Subcutaneous abdominal adipose tissue (tissue), 5 donors: ENCODE measurements around the gene GFRA4.

ENCODE experiments used
- H3K27ac ChIP-seq: one replicate; pipeline ENCODE4 v1.7.0; 2013; ENCODE audit warnings: low read depth, mild to moderate bottlenecking, inconsistent platforms, low read length, moderate library complexity
- H3K27me3 ChIP-seq, 5 donors: one replicate each; pipeline ENCODE4 v1.7.0; 2013; ENCODE audit warnings: low read length in 5 of 5, inconsistent platforms in 1 of 5; ENCODE audit not compliant: control insufficient read depth in 5 of 5, insufficient read depth in 4 of 5
- H3K36me3 ChIP-seq, 5 donors: one replicate each; pipeline ENCODE4 v1.7.0; 2013; ENCODE audit warnings: low read length in 5 of 5; ENCODE audit not compliant: control insufficient read depth in 5 of 5, insufficient read depth in 5 of 5
- H3K4me1 ChIP-seq, 5 donors: one replicate each; pipeline ENCODE4 v1.7.0; 2013; ENCODE audit warnings: low read length in 5 of 5, mild to moderate bottlenecking in 3 of 5, moderate library complexity in 1 of 5; ENCODE audit not compliant: control insufficient read depth in 5 of 5, insufficient read depth in 5 of 5
- H3K4me3 ChIP-seq, 5 donors: one replicate each; pipeline ENCODE4 v1.7.0; 2013; ENCODE audit warnings: low read length in 5 of 5, low read depth in 1 of 5
- H3K9ac ChIP-seq, 5 donors: one replicate each; pipeline ENCODE4 v1.7.0; 2013; ENCODE audit warnings: low read length in 5 of 5, mild to moderate bottlenecking in 4 of 5, moderate library complexity in 3 of 5
- H3K9me3 ChIP-seq, 5 donors: one replicate each; pipeline ENCODE4 v1.7.0; 2013; ENCODE audit warnings: low read length in 5 of 5; ENCODE audit not compliant: control insufficient read depth in 5 of 5
- donor health status: healthy.
- donor health status: healthy.
- donor health status: healthy.
- donor health status: healthy.
- donor health status: healthy.

The GFRA4 gene

DNA sequence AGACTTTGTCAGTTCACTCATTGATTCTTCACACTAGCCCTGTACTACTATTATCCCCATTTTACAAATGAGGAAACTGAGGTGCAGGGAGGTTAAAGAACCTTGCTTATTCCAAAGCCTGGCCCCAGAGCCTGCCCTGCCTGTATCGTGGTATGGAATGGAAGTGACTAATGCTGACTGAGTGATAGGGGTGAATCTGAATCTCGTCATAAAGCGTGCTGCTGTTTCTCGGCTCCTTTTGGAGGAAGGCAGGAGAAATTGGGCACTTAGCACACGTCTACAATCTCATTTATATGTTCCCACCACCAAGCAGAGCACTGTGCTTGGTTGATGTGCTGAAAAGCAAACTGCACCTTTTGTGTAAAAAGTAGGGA is 17.1 kb downstream of the GFRA4 start:
- no peaks in the 10 kb centered on the region for H3K4me1 ChIP-seq
- H3K27ac ChIP-seq = no peak overlapping the region
- no peaks in the 10 kb centered on the region for H3K27me3 ChIP-seq
- peaks cover 17 to 85% (median 59%) of the 10 kb centered on the region in 5 donors for H3K36me3 ChIP-seq
- H3K9me3 ChIP-seq = no peaks in the 10 kb centered on the region
- H3K9ac ChIP-seq = no peak overlapping the region
- H3K4me3 ChIP-seq = no peak overlapping the region

DNA sequence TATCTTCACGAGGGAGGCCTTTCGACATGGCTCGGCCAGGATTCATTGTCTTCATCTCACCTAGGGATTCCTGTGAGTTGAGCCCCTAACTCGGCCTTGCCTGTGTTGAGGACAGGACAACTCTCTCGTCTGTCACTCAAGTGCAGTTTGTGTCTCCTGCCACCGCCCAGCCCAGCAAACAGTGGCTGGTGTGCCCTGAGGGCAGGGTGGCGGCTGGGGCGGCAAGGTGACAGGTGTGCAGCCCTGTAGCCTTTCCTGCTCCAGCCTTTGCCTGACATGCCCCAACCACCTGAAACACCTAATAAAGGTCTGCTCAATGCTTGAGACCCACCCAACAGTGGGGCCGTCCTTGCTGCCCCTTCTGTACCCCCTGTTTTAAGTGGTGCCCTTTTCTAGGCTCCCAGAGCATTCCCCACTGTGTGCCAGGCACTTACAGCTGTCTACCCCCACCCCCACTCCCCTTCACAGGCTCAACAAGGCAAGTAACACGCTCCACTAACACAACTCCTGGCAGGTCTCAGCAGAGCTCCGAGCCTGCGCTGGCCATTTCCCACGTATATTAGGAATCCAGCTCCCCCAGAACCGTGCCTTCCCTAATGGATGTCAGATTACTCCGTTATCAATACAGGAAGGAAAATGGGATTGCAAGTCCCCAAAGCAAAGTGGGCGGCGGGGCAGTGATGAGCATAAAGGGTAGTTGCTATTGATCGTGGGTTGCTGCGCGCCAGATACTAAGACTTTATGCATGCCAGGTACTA is 17.7 kb downstream of the GFRA4 start:
- no peaks in the 10 kb centered on the region for H3K9me3 ChIP-seq
- H3K27ac ChIP-seq = no peak overlapping the region
- H3K36me3 ChIP-seq = peaks cover 21 to 84% (median 59%) of the 10 kb centered on the region in 5 donors
- H3K27me3 ChIP-seq = no peaks in the 10 kb centered on the region
- no peaks in the 10 kb centered on the region for H3K4me1 ChIP-seq
- H3K4me3 ChIP-seq = no peak overlapping the region
- H3K9ac ChIP-seq = no peak overlapping the region

DNA sequence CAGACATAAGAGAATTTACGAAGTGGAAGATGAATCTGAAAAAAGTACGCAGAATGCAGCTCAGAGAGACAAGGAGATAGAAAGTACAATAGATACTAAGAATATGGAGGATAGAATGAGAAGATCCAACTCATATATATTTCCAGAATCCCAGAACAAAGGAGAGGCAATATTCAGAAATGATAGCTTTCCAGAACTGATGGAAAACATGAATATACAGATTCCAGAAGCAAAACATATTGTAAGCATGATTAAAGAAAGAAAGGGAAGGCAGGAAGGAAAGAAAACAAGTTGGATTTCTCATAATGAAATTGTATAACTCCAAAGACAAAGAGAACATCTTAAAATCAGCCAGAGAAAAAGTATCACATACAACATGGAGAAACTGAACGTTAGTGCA is 22.9 kb downstream of the GFRA4 start:
- H3K27me3 ChIP-seq = no peaks in the 10 kb centered on the region
- H3K9ac ChIP-seq = no peak overlapping the region
- H3K4me1 ChIP-seq = no peaks in the 10 kb centered on the region
- no peak overlapping the region for H3K4me3 ChIP-seq
- H3K36me3 ChIP-seq = peaks cover 21 to 45% (median 38%) of the 10 kb centered on the region in 5 donors
- no peak overlapping the region for H3K27ac ChIP-seq
- H3K9me3 ChIP-seq = no peaks in the 10 kb centered on the region

DNA sequence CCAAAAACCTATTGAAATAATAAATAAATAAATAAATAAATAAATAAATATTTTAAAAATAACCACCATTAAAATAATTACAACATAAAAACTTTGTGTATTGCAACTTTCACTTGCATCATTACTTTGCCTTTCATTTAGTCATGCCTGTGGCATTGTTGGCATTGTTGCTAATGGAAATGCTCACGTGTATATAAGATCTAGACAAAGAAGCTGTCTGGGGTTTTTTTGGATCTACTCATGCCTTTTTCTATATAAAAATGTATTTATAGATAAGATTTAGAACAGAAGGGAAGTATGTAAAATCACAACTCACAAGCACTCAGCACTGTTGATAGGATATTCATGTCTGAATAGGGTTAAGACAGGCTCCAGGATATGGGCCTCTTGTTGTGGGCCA is 27.9 kb downstream of the GFRA4 start:
- Histone ChIP-seq H3K27me3 (no peaks in the 10 kb centered on the region), H3K27ac (no peak overlapping the region), H3K36me3 (peaks cover 8 to 36% (median 16%) of the 10 kb centered on the region in 5 donors), H3K4me1 (peaks cover 0 to 2% (median 0%) of the 10 kb centered on the region in 5 donors), H3K9me3 (no peaks in the 10 kb centered on the region), H3K4me3 (no peak overlapping the region), H3K9ac (no peak overlapping the region)

- Histone ChIP-seq H3K27me3 (no peaks in the 10 kb centered on the region), H3K9me3 (no peaks in the 10 kb centered on the region), H3K9ac (no peak overlapping the region), H3K4me3 (no peak overlapping the region), H3K36me3 (peaks cover 10 to 45% (median 20%) of the 10 kb centered on the region in 5 donors), H3K27ac (no peak overlapping the region), H3K4me1 (peaks cover 0 to 4% (median 0%) of the 10 kb centered on the region in 5 donors)
Observed at GRCh38 chr20:3633913-3634478, 29.2 kb downstream of the GFRA4 start.

- Histone ChIP-seq H3K9me3 (no peaks in the 10 kb centered on the region), H3K27ac (no peak overlapping the region), H3K4me1 (peaks cover 0 to 4% (median 0%) of the 10 kb centered on the region in 5 donors), H3K27me3 (no peaks in the 10 kb centered on the region), H3K9ac (no peak overlapping the region), H3K4me3 (no peak overlapping the region), H3K36me3 (peaks cover 11 to 45% (median 26%) of the 10 kb centered on the region in 5 donors)
Observed at GRCh38 chr20:3632311-3633004, 30.7 kb downstream of the GFRA4 start.

DNA sequence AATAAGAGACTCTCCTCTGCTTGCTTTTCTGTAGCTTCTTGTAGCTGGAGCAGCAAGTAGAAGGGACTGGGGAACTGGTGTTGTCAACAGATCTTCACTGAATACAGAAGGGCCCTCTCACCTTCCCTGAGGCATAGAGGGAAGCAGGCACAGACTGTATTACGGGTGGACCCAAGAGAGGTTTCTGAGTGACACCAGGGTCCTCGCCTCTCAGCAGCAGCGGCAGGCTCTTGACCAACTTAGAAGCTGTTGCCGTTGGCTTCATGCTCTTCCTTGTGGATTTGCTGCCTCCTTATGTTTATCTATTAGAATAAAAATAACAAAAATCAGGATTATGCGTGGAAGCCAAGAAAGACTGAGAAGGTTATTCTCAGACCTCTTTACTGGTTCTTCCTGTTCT is 31.7 kb downstream of the GFRA4 start:
- Histone ChIP-seq H3K36me3 (peaks cover 10 to 49% (median 27%) of the 10 kb centered on the region in 5 donors), H3K4me1 (peaks cover 0 to 4% (median 0%) of the 10 kb centered on the region in 5 donors), H3K27me3 (no peaks in the 10 kb centered on the region), H3K4me3 (no peak overlapping the region), H3K9me3 (no peaks in the 10 kb centered on the region), H3K9ac (no peak overlapping the region), H3K27ac (no peak overlapping the region)

- no peak overlapping the region for H3K9ac ChIP-seq
- H3K27me3 ChIP-seq = no peaks in the 10 kb centered on the region
- H3K4me3 ChIP-seq = no peak overlapping the region
- no peak overlapping the region for H3K27ac ChIP-seq
- peaks cover 7 to 52% (median 27%) of the 10 kb centered on the region in 5 donors for H3K36me3 ChIP-seq
- H3K9me3 ChIP-seq = no peaks in the 10 kb centered on the region
- peaks cover 0 to 4% (median 0%) of the 10 kb centered on the region in 5 donors for H3K4me1 ChIP-seq
Observed at GRCh38 chr20:3630429-3630828, 32.8 kb downstream of the GFRA4 start.

DNA sequence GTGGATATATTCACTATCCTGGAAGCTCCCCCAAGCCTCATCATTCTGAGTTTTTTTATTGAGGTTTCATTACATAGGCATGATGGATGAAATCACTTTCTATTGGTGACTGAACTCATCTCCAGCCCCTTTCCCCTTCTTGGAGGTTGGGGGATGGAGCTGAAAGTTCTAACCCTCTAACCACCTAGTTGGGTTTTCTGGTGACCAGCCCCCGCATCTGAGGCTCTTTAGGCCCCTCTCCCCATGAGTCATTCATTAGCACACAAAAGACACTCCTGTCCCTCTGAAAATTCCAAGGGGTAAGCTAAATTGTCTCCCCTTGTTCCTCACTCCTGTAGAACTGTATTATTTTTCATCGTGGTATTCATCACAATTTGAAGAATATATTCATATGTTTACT is 33.3 kb downstream of the GFRA4 start:
- H3K4me3 ChIP-seq = no peak overlapping the region
- H3K4me1 ChIP-seq = peaks cover 0 to 4% (median 0%) of the 10 kb centered on the region in 5 donors
- no peak overlapping the region for H3K9ac ChIP-seq
- no peaks in the 10 kb centered on the region for H3K27me3 ChIP-seq
- no peak overlapping the region for H3K27ac ChIP-seq
- H3K36me3 ChIP-seq = peaks cover 11 to 55% (median 31%) of the 10 kb centered on the region in 5 donors
- H3K9me3 ChIP-seq = no peaks in the 10 kb centered on the region
